K562 (cell line): ENCODE results near the gene UPF2. TPM values are rescaled to one million over a fixed set of nuclear protein-coding genes. Genes with fewer than 3 reads are reported as not detected.

Source experiments
- polyA plus RNA-seq, 8 experiments: library from polyadenylated mRNA; depleted of rRNA in 4 of 8; stranded (reverse) in 5 of 8; unstranded in 3 of 8; fragments of >200 nt; fragmentation: Nextera tagmentation in 2 of 8; fragmentation: Illumina TruSeq in 1 of 8; extraction: Ambion mirVana in 2 of 8; extraction: Trizol in 1 of 8; gene quantifications; 2 replicates each; pipeline versions ENCODE4 v1.2.1 to v1.2.3, GENCODE V29; 2011 to 2014; ENCODE audit warnings: inconsistent platforms in 1 of 8, missing spikeins in 1 of 8
- total RNA-seq, 7 experiments: library from RNA; depleted of rRNA in 6 of 7; stranded (reverse); fragments of >200 nt in 6 of 7; fragmentation: Illumina TruSeq in 2 of 7; extraction: Trizol in 2 of 7; gene quantifications; 2 replicates each; pipeline versions ENCODE4 v1.2.1 to v1.2.3, GENCODE V29; 2011 to 2021; ENCODE audit warnings: low replicate concordance in 1 of 7
- TF ChIP-seq, protein P1 (sequence below): fragments of 450-650 bp; IDR thresholded peaks from 2 replicates; pipeline ENCODE4 v1.6.1; 2016; ENCODE audit warnings: mild to moderate bottlenecking, moderate library complexity

The UPF2 gene
- total and polyA plus RNA-seq, 9 of the 15 experiments (the other 6 are each of a cell fraction or from before 2014, with no cell fraction given) = 13.9 to 37.7 (median 23.7) TPM

DNA sequence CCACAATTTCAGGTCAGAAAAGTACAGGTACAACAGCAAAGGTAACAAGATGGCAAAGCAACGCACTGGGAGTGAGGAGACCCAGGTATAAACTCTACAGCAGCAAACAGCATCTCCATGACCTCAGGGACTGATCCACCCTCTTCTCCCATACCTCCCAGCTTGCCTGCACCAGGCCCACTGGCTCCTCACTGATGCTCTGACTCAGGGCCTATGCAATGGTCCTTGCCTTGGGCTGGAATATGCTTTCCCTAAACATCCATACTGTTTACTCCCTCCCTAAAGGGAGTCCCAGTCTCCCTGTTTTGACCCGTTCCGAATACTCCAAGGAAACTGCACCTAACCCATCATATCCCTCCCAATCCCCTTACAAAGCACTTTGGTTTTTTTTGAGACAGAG, 60.4 kb downstream of the UPF2 start (continued):
- TF ChIP-seq, protein P1, sequence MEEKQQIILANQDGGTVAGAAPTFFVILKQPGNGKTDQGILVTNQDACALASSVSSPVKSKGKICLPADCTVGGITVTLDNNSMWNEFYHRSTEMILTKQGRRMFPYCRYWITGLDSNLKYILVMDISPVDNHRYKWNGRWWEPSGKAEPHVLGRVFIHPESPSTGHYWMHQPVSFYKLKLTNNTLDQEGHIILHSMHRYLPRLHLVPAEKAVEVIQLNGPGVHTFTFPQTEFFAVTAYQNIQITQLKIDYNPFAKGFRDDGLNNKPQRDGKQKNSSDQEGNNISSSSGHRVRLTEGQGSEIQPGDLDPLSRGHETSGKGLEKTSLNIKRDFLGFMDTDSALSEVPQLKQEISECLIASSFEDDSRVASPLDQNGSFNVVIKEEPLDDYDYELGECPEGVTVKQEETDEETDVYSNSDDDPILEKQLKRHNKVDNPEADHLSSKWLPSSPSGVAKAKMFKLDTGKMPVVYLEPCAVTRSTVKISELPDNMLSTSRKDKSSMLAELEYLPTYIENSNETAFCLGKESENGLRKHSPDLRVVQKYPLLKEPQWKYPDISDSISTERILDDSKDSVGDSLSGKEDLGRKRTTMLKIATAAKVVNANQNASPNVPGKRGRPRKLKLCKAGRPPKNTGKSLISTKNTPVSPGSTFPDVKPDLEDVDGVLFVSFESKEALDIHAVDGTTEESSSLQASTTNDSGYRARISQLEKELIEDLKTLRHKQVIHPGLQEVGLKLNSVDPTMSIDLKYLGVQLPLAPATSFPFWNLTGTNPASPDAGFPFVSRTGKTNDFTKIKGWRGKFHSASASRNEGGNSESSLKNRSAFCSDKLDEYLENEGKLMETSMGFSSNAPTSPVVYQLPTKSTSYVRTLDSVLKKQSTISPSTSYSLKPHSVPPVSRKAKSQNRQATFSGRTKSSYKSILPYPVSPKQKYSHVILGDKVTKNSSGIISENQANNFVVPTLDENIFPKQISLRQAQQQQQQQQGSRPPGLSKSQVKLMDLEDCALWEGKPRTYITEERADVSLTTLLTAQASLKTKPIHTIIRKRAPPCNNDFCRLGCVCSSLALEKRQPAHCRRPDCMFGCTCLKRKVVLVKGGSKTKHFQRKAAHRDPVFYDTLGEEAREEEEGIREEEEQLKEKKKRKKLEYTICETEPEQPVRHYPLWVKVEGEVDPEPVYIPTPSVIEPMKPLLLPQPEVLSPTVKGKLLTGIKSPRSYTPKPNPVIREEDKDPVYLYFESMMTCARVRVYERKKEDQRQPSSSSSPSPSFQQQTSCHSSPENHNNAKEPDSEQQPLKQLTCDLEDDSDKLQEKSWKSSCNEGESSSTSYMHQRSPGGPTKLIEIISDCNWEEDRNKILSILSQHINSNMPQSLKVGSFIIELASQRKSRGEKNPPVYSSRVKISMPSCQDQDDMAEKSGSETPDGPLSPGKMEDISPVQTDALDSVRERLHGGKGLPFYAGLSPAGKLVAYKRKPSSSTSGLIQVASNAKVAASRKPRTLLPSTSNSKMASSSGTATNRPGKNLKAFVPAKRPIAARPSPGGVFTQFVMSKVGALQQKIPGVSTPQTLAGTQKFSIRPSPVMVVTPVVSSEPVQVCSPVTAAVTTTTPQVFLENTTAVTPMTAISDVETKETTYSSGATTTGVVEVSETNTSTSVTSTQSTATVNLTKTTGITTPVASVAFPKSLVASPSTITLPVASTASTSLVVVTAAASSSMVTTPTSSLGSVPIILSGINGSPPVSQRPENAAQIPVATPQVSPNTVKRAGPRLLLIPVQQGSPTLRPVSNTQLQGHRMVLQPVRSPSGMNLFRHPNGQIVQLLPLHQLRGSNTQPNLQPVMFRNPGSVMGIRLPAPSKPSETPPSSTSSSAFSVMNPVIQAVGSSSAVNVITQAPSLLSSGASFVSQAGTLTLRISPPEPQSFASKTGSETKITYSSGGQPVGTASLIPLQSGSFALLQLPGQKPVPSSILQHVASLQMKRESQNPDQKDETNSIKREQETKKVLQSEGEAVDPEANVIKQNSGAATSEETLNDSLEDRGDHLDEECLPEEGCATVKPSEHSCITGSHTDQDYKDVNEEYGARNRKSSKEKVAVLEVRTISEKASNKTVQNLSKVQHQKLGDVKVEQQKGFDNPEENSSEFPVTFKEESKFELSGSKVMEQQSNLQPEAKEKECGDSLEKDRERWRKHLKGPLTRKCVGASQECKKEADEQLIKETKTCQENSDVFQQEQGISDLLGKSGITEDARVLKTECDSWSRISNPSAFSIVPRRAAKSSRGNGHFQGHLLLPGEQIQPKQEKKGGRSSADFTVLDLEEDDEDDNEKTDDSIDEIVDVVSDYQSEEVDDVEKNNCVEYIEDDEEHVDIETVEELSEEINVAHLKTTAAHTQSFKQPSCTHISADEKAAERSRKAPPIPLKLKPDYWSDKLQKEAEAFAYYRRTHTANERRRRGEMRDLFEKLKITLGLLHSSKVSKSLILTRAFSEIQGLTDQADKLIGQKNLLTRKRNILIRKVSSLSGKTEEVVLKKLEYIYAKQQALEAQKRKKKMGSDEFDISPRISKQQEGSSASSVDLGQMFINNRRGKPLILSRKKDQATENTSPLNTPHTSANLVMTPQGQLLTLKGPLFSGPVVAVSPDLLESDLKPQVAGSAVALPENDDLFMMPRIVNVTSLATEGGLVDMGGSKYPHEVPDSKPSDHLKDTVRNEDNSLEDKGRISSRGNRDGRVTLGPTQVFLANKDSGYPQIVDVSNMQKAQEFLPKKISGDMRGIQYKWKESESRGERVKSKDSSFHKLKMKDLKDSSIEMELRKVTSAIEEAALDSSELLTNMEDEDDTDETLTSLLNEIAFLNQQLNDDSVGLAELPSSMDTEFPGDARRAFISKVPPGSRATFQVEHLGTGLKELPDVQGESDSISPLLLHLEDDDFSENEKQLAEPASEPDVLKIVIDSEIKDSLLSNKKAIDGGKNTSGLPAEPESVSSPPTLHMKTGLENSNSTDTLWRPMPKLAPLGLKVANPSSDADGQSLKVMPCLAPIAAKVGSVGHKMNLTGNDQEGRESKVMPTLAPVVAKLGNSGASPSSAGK = no peak
